Panc1 (cell line): Measurements from ENCODE around the gene SLC10A2. TPM values are rescaled to one million over a fixed set of nuclear protein-coding genes. Genes with fewer than 3 reads are reported as not detected.
"Not testable (repeated sequence)": the region's sequence is repeated elsewhere in the genome, so short reads cannot be mapped to it uniquely, and the experiment has no call there.

Source experiments
- ATAC-seq: fragments of 200-7000 bp; cut with Tn5 transposase; 2 replicates; pipeline ENCODE4 v1.9.1; 2020; ENCODE audit warnings: mild to moderate bottlenecking, moderate library complexity
- BruUV-seq: library from RNA; stranded (reverse); fragments of 400-500 nt; replicated peaks from 2 replicates; lab custom pipeline; 2021; lab: Mats Ljungman, UMichigan
- CTCF ChIA-PET: fragments of 300-600 bp; sonication (Branson Sonifier 250); formaldehyde crosslinking; loops from one replicate; lab custom pipeline; 2022; ENCODE audit warnings: antibody characterized with exemption; lab: Charles Lee
- POLR2A ChIA-PET: fragments of 300-600 bp; sonication (Branson Sonifier 250); formaldehyde crosslinking; loops from one replicate; lab custom pipeline; 2022; ENCODE audit warnings: antibody characterized with exemption; lab: Charles Lee
- DNase-seq: peaks from one replicate; pipeline ENCODE4 v3.0.0-alpha.2; 2010; ENCODE audit warnings: low read depth, low spot score
- H3K27ac ChIP-seq: 2 replicates; pipeline ENCODE4 v1.5.1; 2011; ENCODE audit warnings: mild to moderate bottlenecking, low read length, inconsistent platforms
- H3K27me3 ChIP-seq: fragments of 200-500 bp; sonication (Bioruptor generic); 2 replicates; pipeline ENCODE4 v1.6.0; 2014; ENCODE audit warnings: low read length, inconsistent platforms; ENCODE audit not compliant: control insufficient read depth, insufficient read depth
- H3K36me3 ChIP-seq: fragments of 200-500 bp; sonication (Bioruptor generic); 2 replicates; pipeline ENCODE4 v1.5.1; 2014; ENCODE audit warnings: inconsistent platforms, mild to moderate bottlenecking, low read length, moderate library complexity; ENCODE audit not compliant: control insufficient read depth, insufficient read depth
- H3K4me1 ChIP-seq: 2 replicates; pipeline ENCODE4 v1.5.1; 2011; ENCODE audit warnings: inconsistent platforms, mild to moderate bottlenecking, low read length, moderate library complexity; ENCODE audit not compliant: control insufficient read depth, insufficient read depth
- H3K4me3 ChIP-seq, 2 experiments: 2 replicates each; pipeline ENCODE4 v1.5.1; 2011 to 2012; ENCODE audit warnings: low read depth in 2 of 2, low read length in 2 of 2, mild to moderate bottlenecking in 2 of 2, inconsistent platforms in 1 of 2, moderate library complexity in 1 of 2
- H3K9me3 ChIP-seq: fragments of 200-500 bp; sonication (Bioruptor generic); 2 replicates; pipeline ENCODE4 v1.5.1; 2014; ENCODE audit warnings: low read depth, mild to moderate bottlenecking, inconsistent platforms, low read length, moderate library complexity; ENCODE audit not compliant: control insufficient read depth, insufficient read depth
- CTCF ChIP-seq: fragments of 450-650 bp; IDR thresholded peaks from 2 replicates; pipeline ENCODE4 v1.5.1; 2017; ENCODE audit warnings: mild to moderate bottlenecking
- POLR2AphosphoS5 ChIP-seq: IDR thresholded peaks from 2 replicates; pipeline ENCODE4 v1.6.1; 2012; ENCODE audit warnings: mild to moderate bottlenecking, low read depth, low read length, moderate library complexity
- REST ChIP-seq, 2 experiments: IDR thresholded peaks; 2 replicates each; pipeline ENCODE4 v1.6.1; 2011 to 2012; ENCODE audit warnings: low read depth in 2 of 2, control low read depth in 1 of 2, low read length in 1 of 2, mild to moderate bottlenecking in 1 of 2, moderate library complexity in 1 of 2; ENCODE audit not compliant: insufficient read depth in 1 of 2
- SIN3A ChIP-seq: IDR thresholded peaks from 2 replicates; pipeline ENCODE4 v1.6.1; 2012; ENCODE audit warnings: low read depth, mild to moderate bottlenecking, low read length, moderate library complexity, borderline replicate concordance; ENCODE audit not compliant: insufficient read depth
- TCF7L2 ChIP-seq: IDR thresholded peaks from 2 replicates; pipeline ENCODE4 v1.6.1; 2011; ENCODE audit warnings: mild to moderate bottlenecking, low read depth, low read length, inconsistent platforms
- in situ Hi-C: cut with HindIII; loops from 2 replicates; pipeline ENCODE4 v1.10.0; 2016; ENCODE audit warnings: low sequenced_read_pairs, low pct_unique_long_range_greater_than_20kb
- intact Hi-C: fragments of 100-400 bp; cut with micrococcal nuclease; formaldehyde crosslinking; loops from one replicate; pipeline ENCODE4 v1.10.0; 2022; ENCODE audit not compliant: unreplicated experiment
- total RNA-seq: library from RNA; stranded (reverse); gene quantifications from one replicate; pipeline ENCODE4 v1.2.1, GENCODE V29; 2021; ENCODE audit not compliant: unreplicated experiment

Gene SLC10A2
- total RNA-seq, 1 experiment from 2014 or later, result not detected

GRCh38 chr13:103098535-103098934, 32.3 kb upstream of the SLC10A2 start:
- ChIA-PET CTCF (no interaction called here), POLR2A (no interaction called here)
- DNase-seq (no peak), ATAC-seq (no peak)
- Histone ChIP-seq H3K27me3 (no peaks in the 10 kb centered on the region), H3K4me1 (no peaks in the 10 kb centered on the region), H3K27ac (no peak overlapping the region), H3K36me3 (no peaks in the 10 kb centered on the region), H3K9me3 (no peaks in the 10 kb centered on the region), H3K4me3 (no peak overlapping the region)
- no TSS peak for BruUV-seq
- in situ Hi-C loops (no loop called here), intact Hi-C loops (no loop called here)
- TF ChIP-seq POLR2AphosphoS5 (no peak), REST (IDR thresholded peaks at IDR 0.05; ENCODE audit: insufficient read depth in 1 of 2, low read depth in 2 of 2, low read length in 1 of 2) (no peak)

- Histone ChIP-seq H3K27ac (no peak overlapping the region), H3K36me3 (no peaks in the 10 kb centered on the region), H3K4me1 (no peaks in the 10 kb centered on the region), H3K9me3 (no peaks in the 10 kb centered on the region), H3K4me3 (no peak overlapping the region), H3K27me3 (no peaks in the 10 kb centered on the region)
- BruUV-seq, result no TSS peak
- DNase-seq (no peak), ATAC-seq (no peak)
- intact Hi-C loops (no loop called here), in situ Hi-C loops (no loop called here)
- POLR2A ChIA-PET, result no interaction called here
- CTCF ChIA-PET, result no interaction called here
- TF ChIP-seq SIN3A (no peak), TCF7L2 (no peak), POLR2AphosphoS5 (no peak), REST (IDR thresholded peaks at IDR 0.05; ENCODE audit: insufficient read depth in 1 of 2, low read depth in 2 of 2, low read length in 1 of 2) (no peak), CTCF (no peak)
Measured at GRCh38 chr13:103097366-103097928, 31.2 kb upstream of the SLC10A2 start.

- intact Hi-C loops, result not testable (repeated sequence)
Measured at GRCh38 chr13:103093649-103094048, 27.4 kb upstream of the SLC10A2 start.

More at GRCh38 chr13:103093649-103094048, 27.4 kb upstream of the SLC10A2 start:
- BruUV-seq, POLR2A ChIA-PET, DNase-seq, H3K27ac ChIP-seq, H3K4me3 ChIP-seq, H3K9me3 ChIP-seq, CTCF ChIA-PET, in situ Hi-C loops, H3K27me3 ChIP-seq, ATAC-seq, H3K4me1 ChIP-seq, H3K36me3 ChIP-seq: not testable (repeated sequence)
